HG02852 (cell line): ENCODE measurements around the gene ADGRG7.
"Not testable (repeated sequence)": the region's sequence is repeated elsewhere in the genome, so short reads cannot be mapped to it uniquely, and the experiment has no call there.

Experiments used
- ATAC-seq: cut with Tn5 transposase; IDR thresholded peaks from one replicate; pipeline ENCODE4 v1.9.1; 2021; ENCODE audit warnings: mild to moderate bottlenecking, moderate library complexity; ENCODE audit not compliant: unreplicated experiment

The ADGRG7 gene

GRCh38 chr3:100641471-100642032 is 32.2 kb downstream of the ADGRG7 start:
- ATAC-seq = peak; percentile 72

- ATAC-seq = no peak
Observed at GRCh38 chr3:100645913-100646312, 36.5 kb downstream of the ADGRG7 start.

- no peak for ATAC-seq
Observed at GRCh38 chr3:100647171-100647570, 37.8 kb downstream of the ADGRG7 start.

GRCh38 chr3:100647657-100648056 is 38.3 kb downstream of the ADGRG7 start:
- no peak for ATAC-seq

GRCh38 chr3:100650651-100651619 is 41.5 kb downstream of the ADGRG7 start:
- peak; percentile 99 for ATAC-seq

- no peak for ATAC-seq
Observed at GRCh38 chr3:100653604-100654294, 44.3 kb downstream of the ADGRG7 start.

- ATAC-seq = no peak
Observed at GRCh38 chr3:100656945-100657344, 47.5 kb downstream of the ADGRG7 start.

- not testable (repeated sequence) for ATAC-seq
Observed at GRCh38 chr3:100661294-100661693, 51.9 kb downstream of the ADGRG7 start.

- no peak for ATAC-seq
Observed at GRCh38 chr3:100662113-100662823, 52.9 kb downstream of the ADGRG7 start.

GRCh38 chr3:100665230-100665629 is 55.8 kb downstream of the ADGRG7 start:
- no peak for ATAC-seq

- ATAC-seq = not testable (repeated sequence)
Observed at GRCh38 chr3:100666699-100667098, 57.3 kb downstream of the ADGRG7 start.

GRCh38 chr3:100667316-100667715 is 57.9 kb downstream of the ADGRG7 start:
- not testable (repeated sequence) for ATAC-seq

GRCh38 chr3:100670995-100671394 is 61.6 kb downstream of the ADGRG7 start:
- not testable (repeated sequence) for ATAC-seq

GRCh38 chr3:100681496-100681895 is 72.1 kb downstream of the ADGRG7 start:
- no peak for ATAC-seq

- ATAC-seq = no peak
Observed at GRCh38 chr3:100682056-100682853, 72.9 kb downstream of the ADGRG7 start.

- ATAC-seq = no peak
Observed at GRCh38 chr3:100682854-100683760, 73.7 kb downstream of the ADGRG7 start.

GRCh38 chr3:100693225-100693624 is 83.8 kb downstream of the ADGRG7 start:
- ATAC-seq = no peak

- ATAC-seq = no peak
Observed at GRCh38 chr3:100695696-100696095, 86.3 kb downstream of the ADGRG7 start.

GRCh38 chr3:100696161-100696560 is 86.8 kb downstream of the ADGRG7 start:
- ATAC-seq = no peak
